B cell (primary cell): ENCODE data around the gene NTHL1. TPM values are rescaled to one million over a fixed set of nuclear protein-coding genes. Genes with fewer than 3 reads are reported as not detected.

Experiments used
- ATAC-seq: fragments of 200-7000 bp; cut with Tn5 transposase; one replicate; pipeline ENCODE4 v1.10.0; 2021; ENCODE audit warnings: low read depth, mild to moderate bottlenecking, moderate number of reproducible peaks, moderate library complexity
- CTCF ChIA-PET: fragments of 350-600 bp; sonication (Branson Sonifier 250); formaldehyde crosslinking; loops from one replicate; lab custom pipeline; 2021; ENCODE audit warnings: antibody characterized with exemption, inconsistent platforms; lab: Charles Lee
- POLR2A ChIA-PET: fragments of 350-600 bp; sonication (Branson Sonifier 250); formaldehyde crosslinking; loops from one replicate; lab custom pipeline; 2021; ENCODE audit warnings: antibody characterized with exemption; lab: Charles Lee
- DNase-seq: peaks from one replicate; pipeline ENCODE4 v3.0.0; 2013
- H2AFZ ChIP-seq: 2 replicates; pipeline ENCODE4 v1.6.1; 2012; ENCODE audit warnings: mild to moderate bottlenecking, low read depth, low read length; ENCODE audit not compliant: insufficient read depth, poor library complexity, severe bottlenecking
- H3K27ac ChIP-seq, 2 donors: 1 replicate in 1 of 2; 2 replicates in 1 of 2; pipeline ENCODE4 v1.5.1; 2012 to 2013; ENCODE audit warnings: low read length in 2 of 2, mild to moderate bottlenecking in 2 of 2, moderate library complexity in 1 of 2
- H3K27me3 ChIP-seq, 4 experiments: fragments of 200-600 bp in 1 of 4; sonication (generic) in 1 of 4; replicated peaks in 1 of 4; 1 replicate in 2 of 4; 2 replicates in 2 of 4; pipeline versions ENCODE4 v1.6.1 to v1.7.0; 2013 to 2016; ENCODE audit warnings: low read length in 3 of 4, mild to moderate bottlenecking in 2 of 4, mixed read lengths in 1 of 4, moderate library complexity in 1 of 4; ENCODE audit not compliant: insufficient read depth in 4 of 4, control insufficient read depth in 3 of 4; ENCODE audit errors: control extremely low read depth in 1 of 4
- H3K36me3 ChIP-seq, 2 experiments: replicated peaks in 1 of 2; 1 replicate in 1 of 2; 2 replicates in 1 of 2; pipeline versions ENCODE4 v1.6.1 to v1.7.1; 2013; ENCODE audit warnings: low read length in 1 of 2; ENCODE audit not compliant: insufficient read depth in 2 of 2, control insufficient read depth in 1 of 2; ENCODE audit errors: control extremely low read depth in 1 of 2, extremely low read depth in 1 of 2
- H3K4me1 ChIP-seq, 2 donors: fragments of 200-600 bp in 1 of 2; sonication (generic) in 1 of 2; 1 replicate in 1 of 2; 2 replicates in 1 of 2; pipeline versions ENCODE4 v1.5.1 to v1.6.1; 2013 to 2017; ENCODE audit warnings: low read length in 2 of 2; ENCODE audit not compliant: control insufficient read depth in 2 of 2, insufficient read depth in 2 of 2
- H3K4me2 ChIP-seq: replicated peaks from 2 replicates; pipeline ENCODE3; 2012; ENCODE audit warnings: mild to moderate bottlenecking, low read depth, low read length; ENCODE audit not compliant: poor library complexity, severe bottlenecking
- H3K4me3 ChIP-seq, 5 experiments: fragments of 200-600 bp in 1 of 5; sonication (generic) in 1 of 5; 1 replicate in 3 of 5; 2 replicates in 2 of 5; pipeline versions ENCODE4 v1.5.1 to v1.7.0; 2011 to 2016; ENCODE audit warnings: low read length in 4 of 5, mild to moderate bottlenecking in 4 of 5, low read depth in 2 of 5, control low read depth in 1 of 5, moderate library complexity in 1 of 5; ENCODE audit not compliant: insufficient read depth in 1 of 5; ENCODE audit errors: control extremely low read depth in 1 of 5, extremely low read depth in 1 of 5
- H3K79me2 ChIP-seq: fragments of 200-600 bp; sonication (generic); one replicate; pipeline ENCODE4 v1.6.0; 2016; ENCODE audit warnings: low read length; ENCODE audit not compliant: control insufficient read depth, insufficient read depth
- H3K9ac ChIP-seq: fragments of 200-600 bp; sonication (generic); 2 replicates; pipeline ENCODE4 v1.6.1; 2017; ENCODE audit warnings: mild to moderate bottlenecking, low read length, moderate library complexity
- H3K9me3 ChIP-seq, 3 donors: one replicate each; pipeline versions ENCODE4 v1.6.1 to v1.7.1; 2013; ENCODE audit warnings: low read length in 2 of 3; ENCODE audit not compliant: control insufficient read depth in 2 of 3, insufficient read depth in 1 of 3; ENCODE audit errors: control extremely low read depth in 1 of 3
- H4K20me1 ChIP-seq: 2 replicates; pipeline ENCODE4 v1.6.0; 2012; ENCODE audit warnings: mild to moderate bottlenecking, low read length; ENCODE audit not compliant: insufficient read depth, control insufficient read depth, poor library complexity, severe bottlenecking
- H3K27ac Mint-ChIP-seq: one replicate; pipeline ENCODE4 v1.8.0; 2021; ENCODE audit warnings: mixed read lengths
- H3K27me3 Mint-ChIP-seq: one replicate; pipeline ENCODE4 v1.8.0; 2021; ENCODE audit warnings: mixed read lengths
- H3K4me1 Mint-ChIP-seq: one replicate; pipeline ENCODE4 v1.8.0; 2021; ENCODE audit warnings: mixed read lengths
- H3K4me3 Mint-ChIP-seq: one replicate; pipeline ENCODE4 v1.8.0; 2021; ENCODE audit warnings: mixed read lengths
- H3K9me3 Mint-ChIP-seq: one replicate; pipeline ENCODE4 v1.8.0; 2022; ENCODE audit warnings: mixed read lengths; ENCODE audit not compliant: insufficient read depth
- EZH2 ChIP-seq: IDR thresholded peaks from 2 replicates; pipeline ENCODE4 v1.6.1; 2012; ENCODE audit warnings: borderline replicate concordance, low read depth, mild to moderate bottlenecking, moderate library complexity, low read length; ENCODE audit not compliant: insufficient read depth, poor library complexity, severe bottlenecking
- WGBS: methylation state at CpG from one replicate; pipeline ENCODE4 v1.1.5; 2013; ENCODE audit warnings: missing lambda C conversion rate; ENCODE audit not compliant: insufficient coverage; 5-methylcytosine and 5-hydroxymethylcytosine counted together
- intact Hi-C: fragments of 100-400 bp; cut with micrococcal nuclease; formaldehyde crosslinking; loops from one replicate; pipeline ENCODE4 v1.10.0; 2022
- polyA plus RNA-seq: library from polyadenylated mRNA; depleted of rRNA; stranded (reverse); fragments of >200 nt; gene quantifications from 2 replicates; pipeline ENCODE4 v1.2.3, GENCODE V29; 2012
- total RNA-seq, 2 donors: library from RNA; stranded (reverse); fragments of 120-200 nt in 1 of 2; gene quantifications; 1 replicate in 1 of 2; 2 replicates in 1 of 2; pipeline versions ENCODE4 v1.2.3 to v1.2.4, GENCODE V29; 2013 to 2022
- TF ChIP-seq, protein P1 (sequence below): fragments of 200-600 bp; IDR thresholded peaks from one replicate; pipeline ENCODE4 v1.8.0; 2022; ENCODE audit warnings: antibody characterized with exemption, mild to moderate bottlenecking

The NTHL1 gene
- total and polyA plus RNA-seq, 2 donors (not counting 1 experiment from before 2014, with no cell fraction given): 17.5 to 27.6 TPM

DNA sequence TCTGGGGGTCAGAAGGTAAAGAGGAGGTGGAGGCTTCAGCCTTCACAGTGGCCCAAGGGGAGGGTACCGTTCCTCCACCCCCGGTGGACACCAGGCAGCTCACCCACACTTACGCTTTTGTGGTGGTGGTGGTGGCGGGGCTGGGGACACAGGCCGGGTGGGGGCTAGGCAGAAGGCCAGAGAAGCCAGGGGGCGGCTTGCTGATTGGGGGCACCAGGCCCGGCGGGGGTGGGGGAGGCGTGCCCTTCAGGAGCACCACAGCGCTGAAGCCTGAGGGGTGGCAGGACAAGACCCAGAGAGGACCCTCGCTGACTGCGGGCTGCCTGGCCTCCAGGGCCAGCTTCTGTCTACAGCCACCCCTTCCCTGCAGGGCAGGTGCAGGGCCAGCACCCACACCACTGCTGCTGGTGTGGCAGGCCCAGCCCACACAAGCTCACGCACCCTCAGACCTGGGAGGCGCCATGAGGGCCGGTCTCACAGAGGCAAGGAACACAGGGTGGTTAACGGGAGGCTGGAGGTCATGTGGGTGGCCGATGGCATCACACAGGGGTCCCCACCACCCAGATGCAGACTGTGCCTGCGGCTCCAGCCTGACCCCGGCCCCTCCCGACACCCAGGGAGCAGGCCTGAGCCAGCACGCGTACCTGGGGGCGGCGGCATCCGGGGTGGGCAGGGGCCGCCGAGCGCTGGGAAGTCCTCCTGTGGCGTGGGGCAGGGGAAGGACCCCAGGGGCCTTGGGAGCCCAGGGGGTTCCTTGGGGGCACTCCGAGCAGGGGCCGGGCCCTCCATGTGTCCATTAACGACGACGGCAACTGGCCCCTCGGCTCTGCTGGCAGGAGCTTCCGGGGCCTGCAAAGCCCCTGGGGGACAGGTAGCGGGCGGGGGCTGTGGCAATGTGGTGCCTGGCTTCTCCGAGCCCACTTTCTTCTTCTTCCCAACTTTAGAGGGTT is 48.5 kb downstream of the NTHL1 start:
- ChIA-PET POLR2A (interaction anchor here (0.5 kb wide), 2 partner anchors 58 to 157 kb away, joined by 3 to 4 read pairs; no protein-coding TSS in a partner anchor), CTCF (no interaction called here)
- Histone ChIP-seq H3K79me2 (peaks cover 19% of the 10 kb centered on the region), H3K27ac (no peak overlapping the region), H3K4me3 (no peak overlapping the region), H3K27me3 (no peaks in the 10 kb centered on the region), H3K36me3 (peaks cover 0 to 49% of the 10 kb centered on the region in 2 experiments), H4K20me1 (peaks cover 37% of the 10 kb centered on the region), H2AFZ (no peak overlapping the region), H3K4me2 (no peak overlapping the region), H3K9ac (no peak overlapping the region), H3K9me3 (no peaks in the 10 kb centered on the region), H3K4me1 (peaks cover 3 to 6% of the 10 kb centered on the region in 2 donors)
- ATAC-seq (no peak), DNase-seq (no peak)
- no peak for TF ChIP-seq EZH2
- intact Hi-C loops: loop anchor here (10.0 kb wide), 1 partner anchor 54 kb away; the partner anchor contains the start of gene MSRB1
- H3K27ac Mint-ChIP-seq: no peak overlapping the region
- H3K9me3 Mint-ChIP-seq: no peaks in the 10 kb centered on the region
- no peaks in the 10 kb centered on the region for H3K27me3 Mint-ChIP-seq
- H3K4me3 Mint-ChIP-seq: no peak overlapping the region
- peaks cover 4% of the 10 kb centered on the region for H3K4me1 Mint-ChIP-seq
- 94% methylated on average over 39 of the region's 39 CpGs for WGBS

DNA sequence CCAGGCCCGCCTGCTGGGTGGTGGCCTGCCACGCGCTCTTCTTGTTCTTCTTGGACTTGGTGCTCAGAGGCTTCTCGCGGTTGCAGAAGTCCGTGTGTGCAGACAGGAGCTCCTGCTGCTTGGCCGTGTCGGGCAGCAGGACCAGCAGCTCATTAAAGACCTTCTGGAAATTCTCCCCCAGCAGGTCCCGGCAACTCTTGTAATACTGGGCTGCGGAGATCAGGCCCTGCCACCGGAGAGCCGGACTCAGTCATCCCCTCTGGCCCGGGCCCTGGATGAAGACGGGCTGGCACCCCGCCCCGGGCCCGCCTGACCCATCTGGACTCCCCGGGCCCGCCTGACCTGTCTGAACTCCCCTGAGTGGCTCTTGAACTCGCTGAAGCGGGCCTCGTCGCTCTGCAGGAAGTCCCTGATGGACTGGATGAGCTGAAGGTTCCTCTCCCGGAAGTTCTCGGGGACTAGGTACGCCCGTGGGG is 49.2 kb downstream of the NTHL1 start:
- Histone ChIP-seq H3K9ac (no peak overlapping the region), H3K27ac (no peak overlapping the region), H3K36me3 (peaks cover 0 to 45% of the 10 kb centered on the region in 2 experiments), H2AFZ (no peak overlapping the region), H3K9me3 (no peaks in the 10 kb centered on the region), H3K4me3 (no peak overlapping the region), H3K4me2 (no peak overlapping the region), H3K4me1 (peaks cover 5% of the 10 kb centered on the region in 2 donors), H4K20me1 (peaks cover 30% of the 10 kb centered on the region), H3K79me2 (peaks cover 13% of the 10 kb centered on the region), H3K27me3 (no peaks in the 10 kb centered on the region)
- H3K4me3 Mint-ChIP-seq: no peak overlapping the region
- POLR2A ChIA-PET: no interaction called here
- no peaks in the 10 kb centered on the region for H3K9me3 Mint-ChIP-seq
- TF ChIP-seq, protein P1, sequence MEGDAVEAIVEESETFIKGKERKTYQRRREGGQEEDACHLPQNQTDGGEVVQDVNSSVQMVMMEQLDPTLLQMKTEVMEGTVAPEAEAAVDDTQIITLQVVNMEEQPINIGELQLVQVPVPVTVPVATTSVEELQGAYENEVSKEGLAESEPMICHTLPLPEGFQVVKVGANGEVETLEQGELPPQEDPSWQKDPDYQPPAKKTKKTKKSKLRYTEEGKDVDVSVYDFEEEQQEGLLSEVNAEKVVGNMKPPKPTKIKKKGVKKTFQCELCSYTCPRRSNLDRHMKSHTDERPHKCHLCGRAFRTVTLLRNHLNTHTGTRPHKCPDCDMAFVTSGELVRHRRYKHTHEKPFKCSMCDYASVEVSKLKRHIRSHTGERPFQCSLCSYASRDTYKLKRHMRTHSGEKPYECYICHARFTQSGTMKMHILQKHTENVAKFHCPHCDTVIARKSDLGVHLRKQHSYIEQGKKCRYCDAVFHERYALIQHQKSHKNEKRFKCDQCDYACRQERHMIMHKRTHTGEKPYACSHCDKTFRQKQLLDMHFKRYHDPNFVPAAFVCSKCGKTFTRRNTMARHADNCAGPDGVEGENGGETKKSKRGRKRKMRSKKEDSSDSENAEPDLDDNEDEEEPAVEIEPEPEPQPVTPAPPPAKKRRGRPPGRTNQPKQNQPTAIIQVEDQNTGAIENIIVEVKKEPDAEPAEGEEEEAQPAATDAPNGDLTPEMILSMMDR: no peak
- no peak for TF ChIP-seq EZH2
- DNase-seq (no peak), ATAC-seq (no peak)
- no peaks in the 10 kb centered on the region for H3K27me3 Mint-ChIP-seq
- WGBS: 96% methylated on average over 25 of the region's 27 CpGs
- peaks cover 8% of the 10 kb centered on the region for H3K4me1 Mint-ChIP-seq
- no peak overlapping the region for H3K27ac Mint-ChIP-seq
- intact Hi-C loops: loop anchor here (10.0 kb wide), 1 partner anchor 54 kb away; the partner anchor contains the start of gene MSRB1
- CTCF ChIA-PET: no interaction called here
